HG03025 (cell line): ENCODE measurements around the gene MGAT5B.

Experiments
- ATAC-seq: cut with Tn5 transposase; IDR thresholded peaks from one replicate; pipeline ENCODE4 v1.9.1; 2021; ENCODE audit warnings: mild to moderate bottlenecking, moderate library complexity; ENCODE audit not compliant: unreplicated experiment, low FRiP score

The MGAT5B gene

GRCh38 chr17:76924345-76925342 is 56.4 kb downstream of the MGAT5B start:
- ATAC-seq = no peak

GRCh38 chr17:76925441-76925891 is 57.3 kb downstream of the MGAT5B start:
- no peak for ATAC-seq

- ATAC-seq = no peak
Measured at GRCh38 chr17:76926237-76926866, 58.1 kb downstream of the MGAT5B start.

- no peak for ATAC-seq
Measured at GRCh38 chr17:76927577-76927976, 59.4 kb downstream of the MGAT5B start.

GRCh38 chr17:76927982-76928381 is 59.8 kb downstream of the MGAT5B start:
- no peak for ATAC-seq

GRCh38 chr17:76929148-76929547 is 60.9 kb downstream of the MGAT5B start:
- ATAC-seq = no peak

- ATAC-seq = no peak
Measured at GRCh38 chr17:76929601-76930000, 61.4 kb downstream of the MGAT5B start.

GRCh38 chr17:76930107-76930506 is 61.9 kb downstream of the MGAT5B start:
- ATAC-seq = no peak

GRCh38 chr17:76932402-76933333 is 64.5 kb downstream of the MGAT5B start:
- no peak for ATAC-seq

GRCh38 chr17:76934561-76935320 is 66.5 kb downstream of the MGAT5B start:
- no peak for ATAC-seq

- no peak for ATAC-seq
Measured at GRCh38 chr17:76935331-76935730, 67.1 kb downstream of the MGAT5B start.

- ATAC-seq = no peak
Measured at GRCh38 chr17:76937238-76937637, 69.0 kb downstream of the MGAT5B start.

GRCh38 chr17:76938009-76938408 is 69.8 kb downstream of the MGAT5B start:
- ATAC-seq = no peak

- ATAC-seq = no peak
Measured at GRCh38 chr17:76940295-76940694, 72.1 kb downstream of the MGAT5B start.

GRCh38 chr17:76940738-76941350 is 72.6 kb downstream of the MGAT5B start:
- no peak for ATAC-seq

GRCh38 chr17:76943202-76943601 is 75.0 kb downstream of the MGAT5B start:
- no peak for ATAC-seq

GRCh38 chr17:76943781-76944213 is 75.6 kb downstream of the MGAT5B start:
- ATAC-seq = no peak

- no peak for ATAC-seq
Measured at GRCh38 chr17:76944477-76944876, 76.3 kb downstream of the MGAT5B start.

GRCh38 chr17:76946111-76946771 is 78.0 kb downstream of the MGAT5B start:
- no peak for ATAC-seq
